ENCODE measurements around the gene GNAO1.

GRCh38 chr16:56297684-56298083 lies 106.4 kb downstream of the GNAO1 start:
- no peak for TF ChIP-seq POLR2A (IDR thresholded peaks at IDR 0.05)
- TF ChIP-seq POLR2AphosphoS5 (IDR thresholded peaks at IDR 0.05) = no peak
